GM12872 (cell line): ENCODE measurements around the gene STIL.

Source experiments
- TF ChIP-seq, protein P1 (sequence below): IDR thresholded peaks from 3 replicates; pipeline ENCODE4 v1.5.1; 2011; ENCODE audit warnings: low read depth, mild to moderate bottlenecking, low read length, moderate library complexity; ENCODE audit not compliant: insufficient read depth

STIL gene

DNA sequence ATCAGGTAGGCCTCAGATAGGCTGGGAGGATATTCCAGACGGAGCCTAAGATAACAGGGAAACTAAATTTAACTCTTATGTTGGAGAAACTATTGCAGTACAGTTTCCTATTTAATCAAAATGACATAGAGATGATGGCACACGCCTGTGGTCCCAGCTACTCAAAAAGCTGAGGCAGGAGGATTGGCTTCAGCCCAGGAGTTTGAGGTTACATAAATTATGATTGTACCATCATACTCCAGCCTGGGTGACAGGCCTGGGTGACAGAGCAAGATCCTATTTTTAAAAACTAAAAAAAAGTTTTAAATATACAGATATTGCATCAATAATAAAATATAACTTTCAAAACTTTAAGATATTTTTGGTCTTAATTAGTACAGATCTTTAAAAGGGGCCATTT is 56.7 kb downstream of the STIL start:
- TF ChIP-seq, protein P1, sequence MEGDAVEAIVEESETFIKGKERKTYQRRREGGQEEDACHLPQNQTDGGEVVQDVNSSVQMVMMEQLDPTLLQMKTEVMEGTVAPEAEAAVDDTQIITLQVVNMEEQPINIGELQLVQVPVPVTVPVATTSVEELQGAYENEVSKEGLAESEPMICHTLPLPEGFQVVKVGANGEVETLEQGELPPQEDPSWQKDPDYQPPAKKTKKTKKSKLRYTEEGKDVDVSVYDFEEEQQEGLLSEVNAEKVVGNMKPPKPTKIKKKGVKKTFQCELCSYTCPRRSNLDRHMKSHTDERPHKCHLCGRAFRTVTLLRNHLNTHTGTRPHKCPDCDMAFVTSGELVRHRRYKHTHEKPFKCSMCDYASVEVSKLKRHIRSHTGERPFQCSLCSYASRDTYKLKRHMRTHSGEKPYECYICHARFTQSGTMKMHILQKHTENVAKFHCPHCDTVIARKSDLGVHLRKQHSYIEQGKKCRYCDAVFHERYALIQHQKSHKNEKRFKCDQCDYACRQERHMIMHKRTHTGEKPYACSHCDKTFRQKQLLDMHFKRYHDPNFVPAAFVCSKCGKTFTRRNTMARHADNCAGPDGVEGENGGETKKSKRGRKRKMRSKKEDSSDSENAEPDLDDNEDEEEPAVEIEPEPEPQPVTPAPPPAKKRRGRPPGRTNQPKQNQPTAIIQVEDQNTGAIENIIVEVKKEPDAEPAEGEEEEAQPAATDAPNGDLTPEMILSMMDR: no peak

DNA sequence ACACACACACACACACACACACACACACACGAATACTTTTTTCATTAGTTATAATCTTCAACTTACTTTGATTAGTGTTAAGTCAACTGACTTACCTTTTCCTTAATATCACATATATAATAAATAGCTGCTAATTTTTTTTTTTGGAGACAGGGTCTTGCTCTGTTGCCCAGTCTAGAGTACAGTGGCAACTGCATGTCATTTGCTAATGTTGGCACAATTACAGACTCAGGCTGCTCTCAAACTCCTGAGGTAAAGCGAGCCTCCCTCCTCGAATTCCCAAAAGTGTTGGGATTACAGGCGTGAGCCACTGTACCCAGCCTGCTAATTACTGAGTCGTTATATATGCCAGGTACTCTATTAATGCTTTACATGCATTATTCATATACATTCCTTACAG is 61.2 kb downstream of the STIL start:
- TF ChIP-seq, protein P1: no peak

DNA sequence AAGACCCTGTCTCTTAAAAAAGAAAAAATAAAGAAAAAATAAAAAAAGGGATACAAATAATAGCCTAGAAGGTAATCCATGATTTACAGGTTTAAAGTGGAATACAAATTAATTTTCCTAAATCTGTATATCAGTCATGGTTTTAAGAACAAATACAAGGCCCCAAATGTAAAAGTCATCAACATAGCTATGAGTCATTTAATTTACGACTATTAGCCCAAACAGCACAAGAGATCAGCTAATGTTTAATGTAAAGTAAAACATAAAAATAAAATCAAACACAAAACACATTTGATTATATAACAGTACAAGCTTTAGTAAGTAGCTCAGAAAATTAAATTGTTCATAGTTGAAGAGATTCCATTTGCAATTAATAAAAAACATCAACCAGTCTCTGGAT is 61.6 kb downstream of the STIL start:
- TF ChIP-seq, protein P1: no peak

DNA sequence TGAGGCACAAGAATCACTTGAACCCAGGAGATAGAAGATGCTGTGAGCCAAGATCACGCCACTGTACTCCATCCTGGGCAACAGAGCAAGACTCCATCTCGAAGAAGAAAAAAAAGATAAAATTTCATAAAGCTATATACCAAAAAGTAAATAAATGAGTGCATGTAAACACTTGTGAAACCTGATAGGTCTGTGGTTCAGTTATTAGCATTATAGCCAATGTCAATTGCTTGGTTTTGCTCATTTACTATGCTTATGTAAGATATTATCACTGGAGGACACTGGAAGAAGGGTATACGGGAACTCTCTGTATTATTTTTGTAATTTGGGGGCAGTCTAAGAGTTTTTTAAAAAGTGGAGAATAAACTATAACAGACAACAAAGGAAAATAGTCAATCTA is 64.2 kb downstream of the STIL start:
- TF ChIP-seq, protein P1: no peak

DNA sequence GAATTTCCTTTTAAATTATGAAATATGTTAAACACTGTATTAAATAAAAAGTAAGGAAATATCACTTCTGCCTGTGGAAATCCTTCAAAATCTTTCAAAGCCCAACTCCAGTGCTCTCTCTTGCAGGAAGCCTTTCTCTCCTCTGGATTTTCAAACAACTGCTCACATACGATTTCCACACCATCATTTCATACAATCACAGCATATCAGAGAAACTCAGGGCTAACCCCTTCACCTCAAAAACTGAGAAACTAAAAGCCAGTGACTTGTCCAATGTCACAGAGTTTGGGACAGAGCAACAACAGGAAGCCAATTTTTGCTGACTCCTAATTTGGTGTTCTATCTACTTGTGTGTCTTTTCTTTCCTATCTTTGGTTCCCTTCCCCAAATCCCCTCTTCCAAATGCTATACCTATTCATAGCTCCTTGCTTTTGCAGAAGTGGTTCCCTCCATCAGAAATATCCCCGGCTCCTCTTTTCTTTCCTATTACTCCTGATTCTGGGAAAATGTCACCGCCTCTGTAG is 69.5 kb downstream of the STIL start:
- TF ChIP-seq, protein P1: no peak

DNA sequence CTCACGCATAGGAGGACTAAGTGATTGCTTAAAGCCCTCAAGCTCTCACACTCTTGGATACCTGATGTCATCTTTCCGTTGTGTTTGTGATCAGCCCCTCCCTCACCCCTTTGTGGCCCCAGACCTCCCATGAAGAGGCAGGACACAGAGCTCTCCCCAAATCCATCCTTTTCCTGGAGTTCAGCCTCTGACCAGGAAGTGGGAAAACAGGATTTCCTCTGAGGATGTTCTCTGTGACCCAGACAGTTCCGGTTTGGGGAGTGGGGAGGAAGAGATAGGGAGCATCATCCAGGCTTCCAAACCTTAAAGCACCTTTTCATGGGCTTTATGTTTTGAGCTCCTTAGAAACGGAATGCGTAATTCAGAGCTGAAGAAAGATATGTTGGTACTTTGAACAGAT is 70.0 kb downstream of the STIL start:
- TF ChIP-seq, protein P1: no peak

DNA sequence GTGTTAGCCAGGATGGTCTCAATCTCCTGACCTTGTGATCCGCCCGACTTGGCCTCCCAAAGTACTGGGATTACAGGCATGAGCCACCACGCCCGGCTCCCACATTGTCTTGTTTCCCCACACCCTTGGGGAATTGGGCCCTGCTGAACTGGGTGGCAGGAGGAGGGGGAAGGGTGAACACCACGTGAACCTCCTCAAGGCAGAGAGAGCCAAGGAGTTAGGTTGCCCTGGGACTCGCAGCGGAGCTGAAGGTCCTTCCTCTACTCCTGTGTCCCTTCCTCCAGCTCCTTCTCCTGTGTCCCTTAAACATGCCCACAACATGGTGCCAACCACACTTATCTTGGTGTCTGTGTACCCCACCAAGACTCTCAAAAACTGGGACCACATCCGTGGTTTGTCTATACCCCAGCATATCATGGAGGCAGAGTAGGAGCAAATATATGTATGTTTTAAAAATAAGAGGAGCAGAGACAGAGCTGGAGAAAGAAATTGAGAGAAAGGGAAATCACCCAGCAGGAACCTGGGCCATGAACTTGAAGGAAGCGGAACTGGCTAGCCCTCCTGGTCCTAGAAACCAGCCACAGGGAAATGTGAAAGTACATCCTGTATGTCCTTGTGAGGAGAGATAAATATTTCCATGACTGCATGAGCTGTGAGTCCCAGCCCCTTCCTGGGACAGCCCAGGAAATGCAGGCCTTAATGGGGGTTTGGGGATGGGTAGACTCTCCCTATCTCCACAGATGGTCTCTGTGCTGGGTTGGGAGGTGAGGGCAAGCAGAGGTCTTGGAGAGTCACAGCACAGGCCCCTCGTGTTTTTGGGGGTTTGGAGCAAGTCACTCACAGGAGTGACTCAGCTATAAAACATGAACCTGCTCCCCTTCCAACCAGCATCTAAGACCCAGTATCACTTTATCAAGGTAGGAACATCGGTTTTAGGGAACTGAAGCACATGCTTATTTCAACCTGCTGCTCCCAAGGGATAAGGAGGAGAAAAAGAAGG is 72.5 kb downstream of the STIL start:
- TF ChIP-seq, protein P1: no peak
